GM18867 (cell line): ENCODE results near the gene ANKS1A.
"Not testable (repeated sequence)": the region's sequence is repeated elsewhere in the genome, so short reads cannot be mapped to it uniquely, and the experiment has no call there.

Experiments
- ATAC-seq: cut with Tn5 transposase; IDR thresholded peaks from one replicate; pipeline ENCODE4 v1.9.1; 2021; ENCODE audit warnings: mild to moderate bottlenecking, moderate library complexity; ENCODE audit not compliant: unreplicated experiment

The ANKS1A gene

DNA sequence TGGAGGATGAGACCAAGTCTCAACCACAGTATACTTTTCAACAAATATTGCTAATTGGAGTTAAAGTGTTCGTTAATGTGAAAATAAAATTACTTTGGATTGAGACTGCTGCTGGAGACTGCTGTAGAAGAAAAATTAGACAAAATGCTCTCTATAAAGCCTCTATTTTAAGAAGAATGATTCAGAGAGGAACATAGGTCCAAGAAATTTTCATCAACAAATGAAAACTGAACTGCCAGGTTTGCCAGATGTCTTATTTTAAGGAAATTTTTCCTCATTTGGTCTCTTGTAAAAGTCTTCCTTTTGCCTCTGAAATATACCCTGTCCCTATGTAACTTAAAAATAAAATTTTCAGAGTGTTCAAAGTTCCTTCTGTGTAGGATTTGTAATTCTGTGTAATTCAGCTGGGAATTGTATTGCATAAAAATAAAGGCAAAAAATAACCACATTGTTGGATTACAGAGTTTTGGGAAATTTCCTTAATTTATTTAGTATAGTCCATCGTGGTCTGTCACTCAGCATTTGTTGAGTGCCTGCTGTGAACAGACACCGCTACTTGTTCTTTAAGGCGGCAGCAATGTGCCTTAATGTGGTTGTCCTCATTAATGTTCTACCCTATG, 27.4 kb downstream of the ANKS1A start:
- no peak for ATAC-seq

DNA sequence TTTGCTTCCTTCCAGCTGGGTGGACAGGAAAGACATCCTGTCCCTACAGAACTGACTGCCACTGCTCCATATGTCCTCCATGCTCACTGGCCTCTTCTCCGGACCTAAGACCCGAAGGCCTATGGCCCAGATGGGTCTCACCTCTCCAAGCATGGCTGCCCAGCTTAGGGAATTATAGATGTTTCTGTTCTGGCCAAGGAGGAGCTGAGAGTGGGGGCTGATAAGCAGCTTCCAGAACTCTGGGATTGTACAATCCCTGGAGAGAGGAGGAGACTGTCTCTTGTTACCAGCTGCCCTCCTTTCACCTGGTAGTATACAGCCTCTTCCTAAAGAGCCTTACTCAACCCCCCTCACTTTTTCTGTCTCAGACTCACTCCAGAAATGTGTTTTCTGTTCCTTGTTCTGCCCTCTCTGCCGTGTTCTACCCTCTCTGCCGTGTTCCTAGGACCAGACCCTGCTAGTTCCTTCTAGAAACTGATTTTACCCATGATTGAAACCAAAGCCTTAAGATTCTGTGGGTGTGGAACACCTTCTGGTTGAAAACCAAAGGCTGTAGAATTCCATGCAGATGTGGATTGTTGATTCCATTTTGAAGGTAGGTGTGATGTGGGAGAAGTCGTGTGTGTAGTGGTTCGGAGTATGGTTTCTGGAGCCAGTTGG, 28.7 kb downstream of the ANKS1A start:
- ATAC-seq: no peak

GRCh38 chr6:34919651-34920050, 30.6 kb downstream of the ANKS1A start:
- ATAC-seq: no peak

DNA sequence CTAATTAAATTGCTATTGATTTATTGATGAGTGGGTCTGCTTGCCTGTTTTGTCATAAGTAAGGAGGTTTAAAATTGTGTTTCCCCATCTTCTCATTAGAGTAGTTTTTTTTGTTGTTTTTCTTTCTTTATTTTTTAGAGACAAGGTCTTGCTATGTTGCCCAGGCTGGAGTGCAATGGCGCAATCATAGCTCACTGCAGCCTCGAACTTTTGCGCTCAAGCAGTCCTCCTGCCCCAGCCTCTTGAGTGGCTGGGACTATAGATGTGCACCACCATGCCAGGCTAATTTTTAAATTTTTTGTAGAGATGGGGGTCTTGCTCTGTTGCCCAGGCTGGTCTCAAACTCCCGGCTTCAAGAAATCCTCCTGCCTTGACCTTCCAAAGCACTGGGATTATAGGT, 31.0 kb downstream of the ANKS1A start:
- ATAC-seq: no peak

DNA sequence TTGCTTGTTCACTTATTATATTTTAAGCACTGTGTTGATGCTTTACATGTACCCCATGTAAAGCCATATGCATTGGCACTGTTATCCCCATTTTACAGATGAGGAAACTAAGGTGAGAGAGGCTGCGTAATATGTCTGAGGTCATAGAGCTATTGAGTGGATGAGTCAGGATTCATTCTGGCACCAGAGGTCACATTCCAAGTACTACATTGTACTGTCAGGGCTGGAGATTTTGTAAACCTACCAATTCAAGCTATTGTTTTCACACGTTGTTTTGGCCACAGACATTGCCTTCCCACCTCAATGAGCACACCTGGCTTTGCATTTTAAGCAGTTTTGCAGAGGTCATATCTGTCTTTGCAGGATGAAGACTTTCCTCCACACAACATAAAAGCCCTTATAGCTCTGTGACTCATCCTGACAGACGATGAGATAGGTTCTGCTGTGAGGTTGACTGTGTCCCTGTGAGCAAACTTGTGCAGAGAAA, 33.2 kb downstream of the ANKS1A start:
- ATAC-seq: no peak

DNA sequence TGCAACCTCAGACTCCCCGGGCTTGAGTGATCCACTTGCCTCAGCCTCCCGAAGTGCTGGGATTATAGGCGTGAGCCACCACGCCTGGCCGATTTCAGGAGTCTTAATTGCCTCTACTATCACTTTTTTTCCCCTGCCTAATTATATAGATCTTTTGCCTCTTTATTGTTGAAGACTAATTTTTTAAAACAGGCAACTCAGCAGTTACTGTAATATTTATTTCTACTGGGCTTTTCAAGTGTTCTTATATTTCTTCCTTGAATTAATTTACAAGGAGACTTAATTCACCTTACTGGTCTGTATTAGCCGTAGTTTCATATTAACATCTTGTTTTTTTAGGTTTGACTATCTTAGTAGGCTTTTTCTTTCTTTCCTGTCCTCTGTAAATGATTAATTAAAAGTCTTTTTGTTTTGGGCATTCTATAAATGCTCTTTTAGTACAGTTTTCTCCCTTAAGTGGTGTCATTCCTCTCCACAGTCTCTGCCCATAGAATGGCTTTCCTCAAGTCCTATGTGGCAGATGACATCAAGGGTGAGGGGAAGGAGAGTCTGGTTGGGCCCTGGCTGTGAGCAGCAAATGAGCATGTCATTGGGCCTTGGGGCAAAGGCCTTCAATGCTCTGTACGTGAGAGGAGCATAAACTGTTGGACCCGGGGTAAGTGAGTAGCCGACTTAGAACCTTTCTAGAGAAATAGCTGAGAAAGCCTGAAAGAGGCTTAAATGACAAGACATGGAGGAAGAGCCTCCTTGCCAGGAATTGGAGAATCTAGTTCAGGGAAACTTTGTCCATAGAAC, 36.0 kb downstream of the ANKS1A start:
- ATAC-seq: no peak

DNA sequence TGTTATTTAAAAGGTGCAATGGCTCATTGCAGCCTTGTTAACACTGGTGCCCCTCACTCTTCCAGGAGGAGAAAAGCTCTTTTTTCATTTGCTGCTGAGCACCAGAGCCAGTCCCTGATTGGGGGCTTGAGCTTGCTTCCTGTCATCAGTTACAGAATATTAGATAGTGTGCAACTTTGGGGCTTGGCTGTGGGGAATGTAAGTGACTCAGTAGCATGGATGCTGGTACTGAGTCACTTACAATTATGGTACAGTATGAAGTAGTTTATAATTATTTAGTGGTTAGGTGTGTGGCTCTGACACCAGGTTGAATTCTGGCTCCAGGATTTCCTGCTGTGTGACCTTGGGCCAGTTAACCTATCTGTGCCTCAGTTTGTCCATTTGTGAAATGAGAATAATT, 37.6 kb downstream of the ANKS1A start:
- no peak for ATAC-seq

DNA sequence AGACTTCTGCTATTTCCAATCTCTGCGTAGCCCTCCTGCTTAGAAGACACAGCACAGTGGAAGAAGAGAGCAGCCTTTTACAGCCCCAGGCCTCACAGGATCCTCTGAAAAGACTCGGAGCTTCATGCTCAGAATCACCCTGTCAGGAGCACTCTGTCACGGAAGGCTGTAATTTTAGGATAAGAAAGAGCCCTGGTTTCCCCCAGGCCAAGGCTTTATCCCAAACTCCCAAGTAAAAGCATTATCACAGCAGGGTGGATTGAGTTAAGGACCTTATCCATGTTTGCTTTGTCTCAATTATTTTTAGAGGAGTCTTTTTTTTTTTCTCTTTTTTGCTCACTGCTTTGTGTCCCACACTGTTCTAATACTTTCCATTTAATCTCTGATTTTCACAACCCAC, 39.2 kb downstream of the ANKS1A start:
- no peak for ATAC-seq

GRCh38 chr6:34928695-34929094, 39.6 kb downstream of the ANKS1A start:
- no peak for ATAC-seq

GRCh38 chr6:34929241-34929978, 40.4 kb downstream of the ANKS1A start:
- ATAC-seq: no peak

- ATAC-seq: no peak
Measured at GRCh38 chr6:34930221-34930620, 41.2 kb downstream of the ANKS1A start.

DNA sequence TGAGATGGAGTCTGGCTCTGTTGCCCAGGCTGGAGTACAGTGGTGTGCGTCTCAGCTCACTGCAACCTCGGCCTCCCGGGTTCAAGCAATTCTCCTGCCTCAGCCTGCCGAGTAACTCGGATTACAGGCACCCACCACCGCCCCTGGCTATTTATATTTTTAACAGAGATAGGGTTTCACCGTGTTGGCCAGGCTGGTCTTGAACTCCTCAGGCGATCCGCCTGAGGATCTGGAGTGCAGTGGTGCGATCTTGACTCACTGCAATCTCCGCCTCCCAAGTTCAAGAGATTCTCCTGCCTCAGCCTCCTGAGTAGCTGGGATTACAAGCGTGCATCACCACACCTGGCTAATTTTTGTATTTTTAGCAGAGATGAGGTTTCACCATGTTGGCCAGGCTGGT, 43.1 kb downstream of the ANKS1A start:
- ATAC-seq: not testable (repeated sequence)

DNA sequence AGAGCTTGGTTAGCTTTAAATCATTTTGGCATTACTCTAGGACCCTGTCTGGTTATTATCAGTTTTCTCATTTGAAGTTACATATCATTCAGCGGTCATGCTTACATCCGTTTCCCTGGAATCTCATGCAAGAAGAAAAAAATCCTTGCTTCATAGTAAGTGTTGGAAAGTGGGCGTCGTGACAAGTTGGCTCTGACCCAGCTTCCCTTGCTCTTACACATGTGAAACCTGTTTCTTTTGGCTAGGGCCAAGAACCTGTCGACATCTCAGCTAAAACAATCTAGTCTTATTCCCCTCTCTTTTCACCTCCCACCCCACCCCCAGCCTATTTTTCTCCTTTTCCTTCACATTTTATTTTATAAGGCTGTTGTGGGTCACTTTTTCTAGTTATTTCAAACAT, 45.5 kb downstream of the ANKS1A start:
- no peak for ATAC-seq

DNA sequence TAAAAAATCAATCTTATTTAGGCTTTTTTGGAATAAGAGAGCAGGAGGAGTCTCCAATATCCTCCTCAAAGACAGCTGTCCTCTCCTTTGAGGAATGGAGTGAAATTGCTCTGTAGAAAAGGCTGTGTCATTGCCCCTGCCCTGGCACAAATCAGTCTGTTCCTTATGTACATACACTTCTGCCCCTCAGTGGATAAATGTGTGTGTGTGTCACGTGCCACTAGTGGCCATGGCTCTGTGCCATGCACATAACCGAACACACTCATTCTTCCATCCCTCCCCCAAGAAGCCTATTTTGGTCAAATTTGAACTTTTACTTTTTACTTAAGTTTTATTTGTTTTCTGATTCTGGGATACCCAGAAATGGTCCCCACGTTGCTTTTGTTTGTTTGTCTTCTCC, 49.2 kb downstream of the ANKS1A start:
- no peak for ATAC-seq

GRCh38 chr6:34940030-34940434, 51.0 kb downstream of the ANKS1A start:
- no peak for ATAC-seq

DNA sequence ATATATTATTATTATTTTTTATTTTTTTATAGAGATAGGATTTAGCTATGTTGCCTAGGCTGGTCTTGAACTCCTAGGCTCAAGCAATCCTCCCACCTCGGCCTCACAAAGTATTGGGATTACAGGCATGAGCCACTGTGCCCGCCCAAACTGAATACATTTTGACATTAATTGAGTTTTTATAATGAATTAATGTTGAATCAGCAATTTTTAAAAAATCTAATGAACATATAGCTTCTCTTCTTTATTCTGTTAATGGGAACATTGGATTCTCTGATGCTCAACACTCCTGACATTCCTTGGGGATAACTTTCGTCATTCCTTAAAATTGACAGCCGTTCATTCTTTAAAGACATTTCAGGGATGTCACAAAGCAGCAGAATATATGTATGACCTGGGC, 52.4 kb downstream of the ANKS1A start:
- no peak for ATAC-seq

DNA sequence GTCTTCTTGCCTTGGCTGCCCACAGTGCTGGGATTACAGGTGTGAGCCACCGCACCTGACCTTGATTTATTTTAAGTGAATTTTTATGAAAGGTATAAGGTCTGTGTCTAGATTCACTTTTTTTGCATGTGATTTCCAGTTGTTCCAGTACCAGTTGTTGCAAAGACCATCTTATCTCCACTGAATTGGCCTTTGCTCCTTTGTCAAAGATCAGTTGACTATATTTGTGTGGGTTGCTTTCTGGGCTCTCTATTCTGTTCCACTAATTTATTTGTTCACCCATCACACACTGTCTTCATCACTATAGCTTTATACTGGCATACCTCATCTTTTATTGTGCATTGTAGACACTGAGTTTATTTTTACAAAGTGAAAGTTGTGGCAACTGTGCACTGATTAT, 56.3 kb downstream of the ANKS1A start:
- no peak for ATAC-seq

- ATAC-seq: no peak
Measured at GRCh38 chr6:34947561-34947960, 58.5 kb downstream of the ANKS1A start.

DNA sequence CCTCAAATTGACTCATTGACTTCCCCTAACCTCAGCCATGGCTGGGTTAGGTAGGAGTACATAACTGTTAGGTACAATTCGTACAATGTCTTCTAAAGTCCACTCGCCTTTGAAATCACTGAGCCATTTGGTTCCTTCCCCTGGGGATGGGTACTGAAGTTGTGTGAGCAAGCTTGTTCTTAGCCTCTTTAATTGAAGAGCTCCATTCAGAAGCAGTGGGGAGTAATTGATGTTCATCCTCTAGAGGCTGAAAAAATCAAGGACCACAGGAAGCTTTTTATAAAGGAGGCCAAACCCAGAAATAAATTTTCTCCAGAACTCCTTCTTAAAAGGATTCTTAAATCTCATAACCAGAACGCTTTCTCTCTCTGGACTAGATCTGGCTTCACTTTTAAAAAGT, 60.6 kb downstream of the ANKS1A start:
- ATAC-seq: no peak

GRCh38 chr6:34950849-34951248, 61.8 kb downstream of the ANKS1A start:
- no peak for ATAC-seq

DNA sequence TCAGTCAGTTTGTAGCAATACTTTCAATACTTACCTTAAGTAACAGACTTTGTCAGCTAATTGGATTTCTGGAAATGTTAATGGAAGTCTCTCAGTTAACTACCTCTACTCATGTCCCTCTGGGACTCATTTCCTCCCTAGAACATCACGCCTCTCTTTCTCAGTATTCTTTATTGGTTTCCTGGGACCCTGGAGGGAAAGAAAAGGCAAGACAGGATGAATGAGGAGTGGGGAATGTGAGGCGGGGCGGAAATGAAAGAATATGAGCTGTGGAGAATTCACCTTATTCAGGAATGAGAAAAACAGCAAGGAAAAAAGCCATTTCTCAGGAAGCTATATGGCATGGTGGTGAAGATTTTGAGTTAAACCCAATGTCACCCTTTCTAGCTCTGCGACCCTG, 62.7 kb downstream of the ANKS1A start:
- no peak for ATAC-seq
